Activated T-helper 9 cell treated with anti-CD3 and anti-CD28 coated beads, Interleukin-2, amount 50 U/mL, for 16 hours (primary cell): ENCODE data around the gene ATF7.
"Not testable (repeated sequence)": the region's sequence is repeated elsewhere in the genome, so short reads cannot be mapped to it uniquely, and the experiment has no call there.

Experiments
- DNase-seq: peaks from one replicate; pipeline ENCODE4 v3.0.0-alpha.2; 2020; ENCODE audit warnings: low read depth

The ATF7 gene

GRCh38 chr12:53564941-53565340 is 61.2 kb downstream of the ATF7 start:
- DNase-seq = no peak

DNA sequence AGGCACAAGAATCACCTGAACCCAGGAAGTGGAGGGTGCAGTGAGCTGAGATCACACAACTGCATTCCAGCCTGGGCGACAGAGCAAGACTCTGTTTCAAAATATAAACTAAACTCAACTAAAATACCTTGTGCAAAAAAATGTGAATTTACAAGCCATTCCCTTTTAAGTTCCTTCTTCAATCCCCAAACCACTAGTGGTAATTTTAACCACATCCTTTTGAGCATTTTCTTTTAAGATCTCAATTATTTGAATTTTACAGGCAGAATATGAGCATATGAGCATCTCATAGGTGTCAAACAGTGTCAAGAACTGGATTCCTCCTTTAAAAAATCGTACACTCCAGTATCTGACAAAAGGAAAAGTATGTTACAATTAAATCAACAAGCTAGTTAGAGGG is 61.9 kb downstream of the ATF7 start:
- no peak for DNase-seq

DNA sequence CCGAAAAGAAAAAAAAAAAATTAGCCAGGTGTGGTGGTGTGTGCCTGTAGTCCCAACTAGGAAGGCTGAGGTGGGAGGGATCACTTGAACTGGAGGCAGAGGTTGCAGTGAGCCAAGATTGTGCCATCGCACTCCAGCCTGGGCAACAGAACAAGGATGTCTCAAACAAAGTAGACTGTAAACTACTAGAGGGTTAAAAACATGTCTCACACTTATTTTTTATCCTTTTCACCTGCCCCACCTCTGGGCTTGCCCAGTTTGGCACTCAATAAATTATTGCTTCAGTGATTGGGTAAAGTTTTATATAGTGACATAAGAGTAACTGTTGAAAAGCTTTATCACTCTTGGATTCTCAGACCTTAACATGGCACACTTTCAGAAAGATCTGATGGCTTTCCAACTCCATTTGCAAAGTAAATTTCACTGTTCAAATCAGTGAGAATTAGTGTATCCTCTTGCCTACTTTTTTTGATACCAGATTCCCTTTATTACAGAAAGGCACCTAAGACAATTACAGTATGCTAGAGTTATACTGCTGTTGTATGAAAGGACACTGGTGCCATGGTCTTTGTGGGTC is 62.6 kb downstream of the ATF7 start:
- no peak for DNase-seq

DNA sequence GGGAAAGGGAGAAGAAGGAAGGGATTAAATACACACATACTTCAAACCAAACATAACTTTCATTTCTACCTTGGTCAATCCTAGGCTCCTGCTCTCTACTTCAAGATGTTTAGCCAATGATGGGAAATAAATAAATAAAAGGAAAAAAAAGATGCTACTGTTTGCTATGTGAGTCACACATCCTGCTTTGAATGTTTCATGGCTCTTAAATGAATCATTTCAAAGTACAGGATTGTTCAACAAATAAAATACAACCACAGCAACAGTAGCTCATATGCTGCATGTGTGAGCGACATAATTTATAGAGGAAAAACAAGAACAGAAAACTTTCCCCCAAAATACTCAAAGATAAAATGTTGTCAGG is 64.6 kb downstream of the ATF7 start:
- DNase-seq = no peak

GRCh38 chr12:53560912-53561589 is 65.1 kb downstream of the ATF7 start:
- no peak for DNase-seq

DNA sequence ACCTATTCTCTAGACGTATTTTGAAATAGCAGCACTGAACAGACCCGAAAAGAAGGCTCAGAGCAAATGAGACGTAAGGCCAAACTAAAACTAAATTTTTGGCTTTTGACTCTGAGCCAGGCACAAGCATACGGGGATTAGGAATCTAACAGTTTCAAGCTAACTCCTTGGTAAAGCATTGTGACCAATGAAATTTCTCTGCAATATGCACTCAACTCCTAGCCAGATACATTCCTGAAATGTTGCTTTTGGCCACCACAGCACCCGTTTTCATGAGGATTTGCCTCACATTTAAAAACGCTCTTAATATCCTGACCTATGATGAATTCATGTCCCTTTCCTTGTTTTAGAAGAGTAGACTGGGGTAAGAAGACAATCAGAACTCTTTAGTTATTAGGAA is 65.8 kb downstream of the ATF7 start:
- DNase-seq = no peak

- no peak for DNase-seq
Observed at GRCh38 chr12:53558631-53559030, 67.6 kb downstream of the ATF7 start.

DNA sequence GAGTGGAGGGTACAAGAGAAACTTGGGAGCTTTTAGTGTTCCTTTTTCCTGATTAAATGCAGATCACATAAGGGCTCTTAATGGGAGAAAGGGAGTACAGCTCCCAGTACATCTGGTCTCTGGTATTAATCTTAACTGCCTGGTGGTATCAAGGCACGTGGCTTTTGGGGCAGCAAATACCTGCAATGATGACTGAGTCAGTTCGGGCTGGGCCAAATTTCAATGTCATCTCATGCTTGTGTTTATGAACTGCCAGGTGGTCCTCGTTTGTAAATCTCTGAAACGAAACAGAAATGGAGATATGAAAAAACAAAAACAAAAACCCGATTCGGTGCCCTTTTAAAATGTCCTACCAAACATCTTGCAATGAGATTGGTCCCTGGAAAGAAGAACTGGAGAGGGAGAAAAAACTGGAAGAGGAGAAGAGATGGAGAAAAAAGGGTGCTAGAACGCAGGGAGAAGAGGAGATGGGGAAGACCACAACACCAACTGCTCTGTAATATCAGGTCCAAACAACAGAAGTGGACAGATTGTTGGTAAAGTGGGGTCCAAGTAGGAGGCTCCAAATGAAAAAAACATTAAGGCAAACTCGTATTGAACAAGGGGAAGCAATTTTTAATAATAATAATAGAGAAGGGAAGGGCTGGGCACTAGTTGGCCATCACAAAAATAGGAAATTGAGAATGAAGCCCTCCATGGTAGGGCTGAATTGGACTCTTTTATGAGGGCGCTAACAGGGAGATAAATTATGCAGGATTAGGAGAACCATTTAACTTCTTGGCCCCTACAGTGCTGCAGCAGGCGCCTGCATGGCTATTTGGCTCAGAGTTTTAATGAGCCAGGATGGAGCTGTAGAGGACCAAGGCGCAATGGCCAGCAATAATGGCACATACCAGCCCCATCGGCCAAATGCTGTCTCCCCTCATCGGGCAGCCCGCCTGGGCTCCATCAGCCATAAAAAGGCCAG is 73.5 kb downstream of the ATF7 start:
- DNase-seq = no peak

DNA sequence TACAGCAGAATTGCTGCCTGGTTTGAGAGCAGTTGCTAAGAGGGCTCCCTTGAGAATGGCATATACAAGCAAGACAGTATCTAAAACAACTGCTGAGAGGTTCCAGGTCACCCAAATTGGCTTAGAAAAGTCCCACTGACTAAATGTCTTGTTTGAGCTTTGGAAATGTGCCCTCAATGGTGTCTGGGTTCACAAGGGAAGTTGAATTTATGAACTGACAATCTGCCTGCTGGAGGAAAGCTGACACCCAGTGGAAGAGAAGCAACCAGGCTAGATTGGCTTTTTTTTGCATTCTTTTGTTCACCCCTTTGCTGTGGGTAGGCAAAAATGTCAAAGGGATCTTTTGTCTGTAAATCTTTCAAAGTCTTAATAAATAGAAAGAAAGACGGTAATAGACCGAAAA is 74.3 kb downstream of the ATF7 start:
- DNase-seq = no peak

DNA sequence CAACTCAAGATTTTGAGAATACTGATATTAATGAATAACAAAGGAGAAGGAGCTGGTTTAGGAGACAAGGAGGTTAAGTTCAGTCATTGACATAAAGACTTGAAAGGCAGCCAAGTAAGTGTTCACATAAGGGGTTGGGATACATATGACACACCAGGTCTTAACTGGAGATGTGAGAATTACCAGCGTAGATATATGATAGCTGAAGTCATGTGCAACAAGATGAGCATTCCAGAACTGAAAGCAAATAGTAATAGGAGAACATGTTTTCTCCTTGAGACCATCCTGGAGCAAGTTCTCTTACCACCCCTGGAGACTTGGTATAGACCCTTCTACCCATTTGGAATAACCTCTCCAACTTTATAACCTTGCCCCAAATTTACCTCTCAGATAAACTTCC is 75.6 kb downstream of the ATF7 start:
- DNase-seq = no peak

DNA sequence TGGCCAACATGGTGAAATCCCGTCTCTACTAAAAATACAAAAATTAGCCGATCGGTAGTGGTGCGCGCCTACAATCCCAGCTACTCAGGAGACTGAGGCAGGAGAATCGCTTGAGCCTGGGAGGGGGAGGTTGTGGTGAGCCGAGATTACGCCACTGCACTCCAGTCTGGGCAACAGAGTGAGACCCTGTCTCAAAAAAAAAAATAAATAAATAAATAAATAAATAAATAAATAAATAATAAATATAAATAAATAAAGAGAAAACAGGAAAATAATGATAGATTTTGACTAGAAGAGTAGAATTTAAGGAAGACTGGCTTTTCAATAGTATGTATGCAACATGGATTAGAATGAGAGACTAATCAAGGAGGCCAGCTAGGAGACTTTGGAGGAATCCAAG is 76.1 kb downstream of the ATF7 start:
- not testable (repeated sequence) for DNase-seq

- DNase-seq = not testable (repeated sequence)
Observed at GRCh38 chr12:53548354-53548753, 77.8 kb downstream of the ATF7 start.

DNA sequence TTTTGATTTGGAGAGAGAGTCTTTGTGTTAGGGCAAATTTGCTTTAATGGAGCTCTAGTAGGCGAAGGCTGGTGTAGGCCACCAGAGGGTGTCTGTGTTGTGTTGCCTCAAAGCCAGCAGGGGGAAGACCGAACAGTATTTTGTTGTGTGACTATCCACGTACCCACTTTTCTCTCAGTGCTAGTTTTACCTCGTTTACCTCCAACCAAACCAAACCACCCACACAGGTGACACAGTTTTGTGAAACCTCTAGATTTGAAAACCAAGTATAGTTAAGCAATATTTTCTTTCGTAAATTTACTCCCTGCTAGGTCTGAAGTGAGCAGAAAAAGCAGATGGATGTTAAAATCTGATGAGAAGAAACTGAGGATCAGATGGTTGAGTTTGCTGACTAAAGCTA is 82.6 kb downstream of the ATF7 start:
- peak; percentile 24 for DNase-seq

DNA sequence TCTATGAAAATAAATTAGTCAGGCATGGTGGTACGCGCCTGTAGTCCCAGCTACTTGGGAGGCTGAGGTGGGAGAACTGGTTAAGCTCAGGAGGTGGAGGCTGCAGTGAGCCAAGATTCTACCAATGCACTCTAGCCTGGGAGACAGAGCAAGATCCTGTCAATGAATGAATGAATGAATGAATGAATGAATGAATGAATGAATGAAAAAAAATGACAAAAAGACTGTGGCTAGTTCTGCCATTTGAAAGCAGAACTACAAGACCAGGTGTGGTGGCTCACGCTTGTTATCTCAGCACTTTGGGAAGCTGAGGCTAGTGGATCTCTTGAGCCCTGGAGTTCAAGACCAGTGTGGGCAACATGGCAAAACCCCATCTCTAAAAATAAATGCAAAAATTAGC is 86.7 kb downstream of the ATF7 start:
- DNase-seq = no peak

GRCh38 chr12:53538209-53538689 is 87.9 kb downstream of the ATF7 start:
- DNase-seq = no peak

- no peak for DNase-seq
Observed at GRCh38 chr12:53536962-53537361, 89.2 kb downstream of the ATF7 start.

- no peak for DNase-seq
Observed at GRCh38 chr12:53533471-53533870, 92.7 kb downstream of the ATF7 start.

DNA sequence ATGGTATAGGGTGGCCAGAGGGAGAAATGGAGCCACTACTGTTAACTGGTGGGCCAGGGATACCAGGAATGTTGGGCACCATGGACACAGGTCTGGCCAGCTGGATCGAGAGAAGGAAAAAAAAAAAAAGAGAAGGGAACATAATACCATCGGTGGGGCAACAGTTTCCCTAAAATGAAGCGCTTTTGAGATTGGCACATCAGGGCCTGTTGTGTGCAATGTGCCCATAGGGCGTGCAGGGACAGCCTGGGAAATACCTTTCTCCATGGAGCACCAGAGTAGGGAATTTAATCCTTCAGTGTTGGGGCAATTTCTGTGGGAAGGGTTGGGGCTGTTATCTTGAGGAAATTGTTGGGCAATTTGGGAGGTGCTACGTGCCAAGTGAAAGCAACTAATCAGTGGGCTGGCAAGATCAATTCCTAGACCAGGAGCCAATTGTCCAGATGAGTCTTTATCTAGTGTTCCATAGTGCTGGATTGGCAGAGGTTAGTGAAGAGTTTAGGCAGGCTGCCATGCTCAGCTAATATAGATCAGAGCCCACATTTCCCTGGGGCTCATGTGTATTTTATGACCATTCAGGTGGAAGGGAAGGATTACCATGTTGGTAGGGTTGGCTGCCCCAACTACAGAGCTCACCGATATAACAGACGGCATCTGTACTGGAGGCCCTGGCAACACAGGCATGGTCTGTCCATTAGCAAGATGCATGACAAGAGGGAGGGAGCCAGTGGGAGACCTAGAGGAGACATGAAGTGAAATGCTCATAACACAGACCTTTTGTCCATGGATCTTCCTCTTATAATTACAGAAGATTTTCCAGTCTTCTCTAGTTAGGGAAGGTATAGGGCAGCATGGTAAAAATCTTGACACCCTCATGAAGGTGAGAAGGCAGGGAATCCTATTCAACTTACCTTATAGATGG is 93.4 kb downstream of the ATF7 start:
- no peak for DNase-seq

DNA sequence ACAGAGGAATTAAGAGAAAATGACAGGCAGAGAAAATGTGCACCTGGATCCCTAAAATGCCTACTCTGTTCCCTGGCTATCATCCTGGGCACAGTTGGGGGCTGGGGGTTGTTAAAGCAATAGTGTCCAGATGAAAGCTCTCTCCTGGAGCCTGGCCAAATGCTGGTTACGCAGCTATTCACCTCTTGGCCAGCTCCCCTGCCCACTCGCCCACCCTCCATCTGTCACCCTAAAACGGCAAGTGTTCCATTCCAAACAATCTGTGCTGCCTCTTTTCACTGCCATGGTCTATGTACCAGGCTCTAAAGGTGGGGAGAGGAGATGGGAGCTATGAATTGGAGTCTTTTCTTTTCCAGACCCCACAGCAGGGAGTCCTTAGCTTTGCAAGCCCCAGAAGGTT is 94.2 kb downstream of the ATF7 start:
- DNase-seq = no peak

DNA sequence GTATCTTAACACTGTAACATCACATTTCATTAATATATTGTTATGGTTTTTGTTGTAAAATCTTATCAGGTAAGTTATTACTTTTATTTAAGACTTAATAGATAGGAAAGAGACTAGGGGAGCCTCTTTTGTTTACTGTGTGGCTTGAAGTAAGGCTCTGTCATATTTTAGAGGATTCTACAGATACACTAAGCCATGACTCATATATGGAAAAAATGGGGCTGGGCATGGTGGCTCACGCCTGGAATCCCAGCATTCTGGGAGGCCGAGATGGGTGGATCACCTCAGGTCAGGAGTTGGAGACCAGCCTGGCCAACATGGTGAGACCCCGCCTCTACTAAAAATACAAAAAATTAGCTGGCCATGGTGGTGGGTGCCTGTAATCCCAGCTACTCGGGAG is 95.3 kb downstream of the ATF7 start:
- DNase-seq = no peak

DNA sequence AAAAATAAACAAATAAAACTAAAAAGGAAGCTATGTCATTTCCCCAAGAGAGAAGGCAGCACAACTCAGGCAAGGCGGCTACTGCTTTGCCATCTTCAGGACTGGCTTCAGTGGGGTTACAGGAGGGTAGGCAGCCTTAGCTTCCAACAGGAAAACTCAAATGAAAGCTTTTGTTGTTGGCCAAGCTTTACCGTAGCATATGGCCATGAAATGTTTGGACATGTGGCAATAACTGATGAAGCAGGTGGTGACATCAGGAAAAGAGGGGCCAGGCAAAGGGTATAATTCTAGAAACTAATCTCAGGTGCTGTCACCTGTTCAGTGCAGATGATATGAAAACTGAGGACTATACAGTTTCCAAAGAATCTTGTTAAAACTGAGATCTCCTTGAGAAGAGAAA is 96.1 kb downstream of the ATF7 start:
- no peak for DNase-seq

DNA sequence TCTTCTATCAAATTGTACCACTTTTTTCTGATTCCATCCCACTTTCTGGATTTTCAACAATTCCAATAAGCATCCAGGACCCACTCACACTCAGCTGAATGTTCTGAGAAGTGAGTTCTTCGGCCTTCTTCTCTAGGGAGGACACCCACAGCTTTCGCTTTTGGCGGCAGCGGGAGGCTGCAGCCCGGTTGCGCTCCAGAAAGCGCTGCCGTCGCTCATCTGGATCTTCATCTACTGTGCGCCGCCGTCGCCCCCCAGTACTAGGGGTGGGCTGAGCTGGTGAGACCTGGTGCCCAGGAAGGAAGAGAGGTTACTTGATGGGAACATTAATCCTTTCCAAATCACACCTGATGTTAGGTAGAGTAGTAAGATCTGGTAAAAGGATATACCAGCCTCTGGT is 101.7 kb downstream of the ATF7 start:
- no peak for DNase-seq
